ENCODE measurements around the gene CZIB. TPM values are rescaled to one million over a fixed set of nuclear protein-coding genes. Genes with fewer than 3 reads are reported as not detected.

The CZIB gene
- total and polyA plus RNA-seq, 2 of the 4 experiments (the other 2 are of a cell fraction), result 41.0 to 58.9 TPM

GRCh38 chr1:53203466-53203865 is 17.0 kb downstream of the CZIB start:
- POLR2A ChIA-PET (ENCODE audit: unreplicated experiment), result no interaction called here
- H2BK5ac ChIP-seq (ENCODE audit: low read depth, low read length, poor library complexity, severe bottlenecking), result no peak overlapping the region
- ATAC-seq (ENCODE audit: low read depth) (no peak), DNase-seq (no peak)
- no peak overlapping the region for H2BK120ac ChIP-seq (ENCODE audit: low read depth, low read length)
- in situ Hi-C loops (cut with MboI; ENCODE audit: low sequenced_read_pairs) (no loop called here), dilution Hi-C loops (cut with HindIII; ENCODE audit: low sequenced_read_pairs, unreplicated experiment) (no loop called here), intact Hi-C loops (cut with micrococcal nuclease) (no loop called here)
- H2AK5ac ChIP-seq (ENCODE audit: low read depth, low read length), result no peak overlapping the region
- H2BK20ac ChIP-seq (ENCODE audit: low read depth, low read length), result no peak overlapping the region
- CTCF ChIA-PET, result no interaction called here
- no peak overlapping the region for H3K23ac ChIP-seq (ENCODE audit: low read depth, low read length)
- H3K9ac ChIP-seq (ENCODE audit: low read depth, low read length), result no peak overlapping the region
- no peak overlapping the region for H4K8ac ChIP-seq (ENCODE audit: low read depth in 2 of 2, low read length in 2 of 2)
- WGBS, 2 experiments (ENCODE audit: extremely low coverage in 2 of 2, insufficient read length in 1 of 2), result 100% methylated on average over 2 of the region's 3 CpGs; no CpG with 5 or more reads in 1 of the 2 experiments
- H3K14ac ChIP-seq (replicated peaks; ENCODE audit: low read depth, low read length), result no peak overlapping the region
- H2BK15ac ChIP-seq (ENCODE audit: low read depth, low read length), result no peak overlapping the region
- H3K9me3 ChIP-seq (ENCODE audit: control insufficient read depth, insufficient read depth, low read length), result peaks cover 6% of the 10 kb centered on the region
- no peak overlapping the region for H3K56ac ChIP-seq (ENCODE audit: extremely low read depth, insufficient read depth, low read length)
- no peak overlapping the region for H3K4ac ChIP-seq (ENCODE audit: low read depth, low read length)
- H3K36me3 ChIP-seq (ENCODE audit: control insufficient read depth, insufficient read depth, low read length), result peaks cover 39% of the 10 kb centered on the region
- H4K91ac ChIP-seq (ENCODE audit: insufficient read depth, low read depth, low read length), result no peak overlapping the region
- H3K79me1 ChIP-seq (ENCODE audit: low read depth in 1 of 2, low read length in 2 of 2), result peaks cover 14 to 17% of the 10 kb centered on the region in 2 experiments
- H3K27ac ChIP-seq (ENCODE audit: insufficient read depth, low read length), result no peak overlapping the region
- no peak overlapping the region for H3K4me3 ChIP-seq (ENCODE audit: insufficient read depth, low read depth, low read length)
- no peak overlapping the region for H2AFZ ChIP-seq (replicated peaks; ENCODE audit: low read length, poor library complexity)
- no peaks in the 10 kb centered on the region for H4K20me1 ChIP-seq (ENCODE audit: insufficient read depth, low read length)
- H3K4me1 ChIP-seq (ENCODE audit: control insufficient read depth, insufficient read depth, low read length), result peaks cover under 1% of the 10 kb centered on the region; the same call in 1 of the 2 replicates
- no TSS peak for BruUV-seq (replicated peaks)
- H3K9me1 ChIP-seq (ENCODE audit: insufficient read depth, low read length), result peaks cover 10% of the 10 kb centered on the region
- H3K4me2 ChIP-seq (ENCODE audit: low read depth, low read length), result no peak overlapping the region
- no peak overlapping the region for H2AK9ac ChIP-seq (replicated peaks; ENCODE audit: low read depth, low read length, poor library complexity)
- no peaks in the 10 kb centered on the region for H3K27me3 ChIP-seq (ENCODE audit: control insufficient read depth, insufficient read depth, low read length)
- no peak overlapping the region for H4K5ac ChIP-seq (ENCODE audit: low read depth, low read length)
- TF ChIP-seq POLR2A (IDR thresholded peaks at IDR 0.05; ENCODE audit: low read depth, low read length) (no peak), MAFK (IDR thresholded peaks at IDR 0.05; ENCODE audit: low read depth, low read length) (no peak), BHLHE40 (IDR thresholded peaks at IDR 0.05; ENCODE audit: low read depth, low read length) (no peak), RAD21 (IDR thresholded peaks at IDR 0.05; ENCODE audit: low read length) (no peak), RCOR1 (IDR thresholded peaks at IDR 0.05; ENCODE audit: insufficient replicate concordance, low read length) (no peak), NFE2L2 (IDR thresholded peaks at IDR 0.05; ENCODE audit: low read depth, low read length) (no peak), CTCF (conservative IDR thresholded peaks at IDR 0.05; ENCODE audit: low read depth, low read length) (no peak), CEBPB (IDR thresholded peaks at IDR 0.05; ENCODE audit: low read depth, low read length) (no peak), ELK1 (IDR thresholded peaks at IDR 0.05; ENCODE audit: borderline replicate concordance, low read depth, low read length) (no peak), MAZ (IDR thresholded peaks at IDR 0.05; ENCODE audit: borderline replicate concordance, low read depth, low read length) (no peak), MXI1 (IDR thresholded peaks at IDR 0.05; ENCODE audit: borderline replicate concordance, low read depth, low read length) (no peak), RFX5 (IDR thresholded peaks at IDR 0.05; ENCODE audit: low read depth, low read length) (no peak)
- H3K18ac ChIP-seq (ENCODE audit: low read depth, low read length), result no peak overlapping the region

All from IMR-90 (cell line).